OCI-LY7 (cell line): Measurements from ENCODE around the gene CDH2.

Experiments used
- EZH2phosphoT487 ChIP-seq: fragments of 200-600 bp; sonication (generic); IDR thresholded peaks from 2 replicates; pipeline ENCODE4 v1.6.1; 2018; ENCODE audit warnings: low read depth, borderline replicate concordance, mild to moderate bottlenecking, mixed run types, antibody characterized with exemption, low read length, moderate library complexity, mixed read lengths
- TF ChIP-seq, protein P1 (sequence below): fragments of 200-600 bp; sonication (generic); conservative IDR thresholded peaks from 2 replicates; pipeline ENCODE4 v1.5.1; 2014; ENCODE audit warnings: mild to moderate bottlenecking, antibody characterized with exemption, low read length, moderate library complexity, mixed read lengths

DNA sequence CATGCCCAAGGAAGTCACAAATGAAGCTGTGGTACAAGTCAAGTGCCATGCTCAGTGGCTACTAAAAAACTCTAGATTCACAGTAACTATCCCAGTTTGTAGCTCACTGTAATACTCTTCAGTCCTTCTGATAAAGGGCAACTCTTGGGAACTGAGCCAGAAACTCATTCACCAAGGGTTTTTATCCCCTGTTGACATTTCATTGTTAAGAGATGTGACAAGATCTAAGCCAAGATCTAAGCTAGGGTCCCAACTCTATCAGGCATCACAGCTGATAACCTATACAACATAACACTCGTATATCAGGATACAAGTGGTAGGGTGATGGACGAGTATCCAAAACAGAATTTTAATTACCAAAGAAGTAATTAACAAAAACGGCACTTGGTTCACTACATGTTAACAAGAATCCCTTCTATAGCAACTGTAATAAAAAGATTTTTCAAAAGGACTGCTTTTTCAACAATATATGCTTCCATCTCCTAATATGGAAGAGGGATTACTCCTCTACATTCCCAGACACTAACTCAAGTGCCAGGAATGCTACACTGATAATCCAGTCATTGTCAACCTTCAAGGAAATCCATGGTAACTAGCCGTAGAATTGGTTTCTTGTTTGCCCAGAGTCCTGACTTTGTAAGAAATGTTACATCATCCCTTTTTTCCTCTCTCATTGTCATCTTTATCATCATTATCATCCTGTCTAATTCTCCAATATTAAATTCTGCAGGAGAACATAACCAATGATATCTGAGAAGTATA, 111.7 kb downstream of the CDH2 start:
- TF ChIP-seq, protein P1, sequence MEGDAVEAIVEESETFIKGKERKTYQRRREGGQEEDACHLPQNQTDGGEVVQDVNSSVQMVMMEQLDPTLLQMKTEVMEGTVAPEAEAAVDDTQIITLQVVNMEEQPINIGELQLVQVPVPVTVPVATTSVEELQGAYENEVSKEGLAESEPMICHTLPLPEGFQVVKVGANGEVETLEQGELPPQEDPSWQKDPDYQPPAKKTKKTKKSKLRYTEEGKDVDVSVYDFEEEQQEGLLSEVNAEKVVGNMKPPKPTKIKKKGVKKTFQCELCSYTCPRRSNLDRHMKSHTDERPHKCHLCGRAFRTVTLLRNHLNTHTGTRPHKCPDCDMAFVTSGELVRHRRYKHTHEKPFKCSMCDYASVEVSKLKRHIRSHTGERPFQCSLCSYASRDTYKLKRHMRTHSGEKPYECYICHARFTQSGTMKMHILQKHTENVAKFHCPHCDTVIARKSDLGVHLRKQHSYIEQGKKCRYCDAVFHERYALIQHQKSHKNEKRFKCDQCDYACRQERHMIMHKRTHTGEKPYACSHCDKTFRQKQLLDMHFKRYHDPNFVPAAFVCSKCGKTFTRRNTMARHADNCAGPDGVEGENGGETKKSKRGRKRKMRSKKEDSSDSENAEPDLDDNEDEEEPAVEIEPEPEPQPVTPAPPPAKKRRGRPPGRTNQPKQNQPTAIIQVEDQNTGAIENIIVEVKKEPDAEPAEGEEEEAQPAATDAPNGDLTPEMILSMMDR: no peak
- no peak for TF ChIP-seq EZH2phosphoT487
